OCI-LY1 (cell line): ENCODE results near the gene GSTM2.

Experiments
- H2AFZ ChIP-seq: fragments of 200-600 bp; sonication (generic), shearing (Covaris generic); 2 replicates; pipeline ENCODE4 v1.6.0; 2014; ENCODE audit warnings: antibody characterized with exemption, mild to moderate bottlenecking, low read length
- H3F3A ChIP-seq: fragments of 200-600 bp; sonication (generic), shearing (Covaris generic); 2 replicates; pipeline ENCODE4 v1.6.0; 2014; ENCODE audit warnings: mild to moderate bottlenecking, antibody characterized with exemption, low read length, moderate library complexity; ENCODE audit not compliant: insufficient read depth
- H3K27ac ChIP-seq: fragments of 200-600 bp; sonication (generic); 2 replicates; pipeline ENCODE4 v1.5.1; 2014; ENCODE audit warnings: low read length, mixed run types, mild to moderate bottlenecking, low read depth; ENCODE audit not compliant: poor library complexity, severe bottlenecking
- H3K27me3 ChIP-seq: fragments of 200-600 bp; sonication (generic); 2 replicates; pipeline ENCODE4 v1.6.0; 2014; ENCODE audit warnings: antibody characterized with exemption, mild to moderate bottlenecking, low read length, moderate library complexity; ENCODE audit not compliant: insufficient read depth
- H3K36me3 ChIP-seq: fragments of 200-600 bp; sonication (generic); 2 replicates; pipeline ENCODE4 v1.6.1; 2014; ENCODE audit warnings: mild to moderate bottlenecking, antibody characterized with exemption, low read length, moderate library complexity, mixed read lengths; ENCODE audit not compliant: insufficient read depth
- H3K4me1 ChIP-seq: fragments of 200-600 bp; sonication (generic); 2 replicates; pipeline ENCODE4 v1.5.1; 2014; ENCODE audit warnings: mild to moderate bottlenecking, low read length, moderate library complexity; ENCODE audit not compliant: insufficient read depth, severe bottlenecking
- H3K4me2 ChIP-seq: fragments of 200-600 bp; sonication (generic), shearing (Covaris generic); 2 replicates; pipeline ENCODE4 v1.6.1; 2014; ENCODE audit warnings: low read length
- H3K4me3 ChIP-seq: fragments of 200-600 bp; sonication (generic); 2 replicates; pipeline ENCODE4 v1.5.1; 2014; ENCODE audit warnings: low read length, low read depth, mild to moderate bottlenecking, mixed read lengths; ENCODE audit not compliant: poor library complexity, severe bottlenecking
- H3K79me2 ChIP-seq: fragments of 200-600 bp; shearing (Covaris generic); 2 replicates; pipeline ENCODE4 v1.6.1; 2016; ENCODE audit warnings: mixed run types, low read length, mixed read lengths; ENCODE audit not compliant: insufficient read depth
- H3K9ac ChIP-seq: fragments of 200-600 bp; sonication (generic), shearing (Covaris generic); 2 replicates; pipeline ENCODE4 v1.6.1; 2014; ENCODE audit warnings: mild to moderate bottlenecking, low read length, mixed read lengths
- H3K9me2 ChIP-seq: fragments of 200-600 bp; sonication (generic), shearing (Covaris generic); 2 replicates; pipeline ENCODE4 v1.6.1; 2014; ENCODE audit warnings: low read depth, mild to moderate bottlenecking, low read length, mixed read lengths
- H3K9me3 ChIP-seq: fragments of 200-600 bp; shearing (Covaris generic); 2 replicates; pipeline ENCODE4 v1.6.1; 2014; ENCODE audit warnings: low read length, mixed read lengths
- H4K20me1 ChIP-seq: fragments of 200-600 bp; sonication (generic), shearing (Covaris generic); 2 replicates; pipeline ENCODE4 v1.6.0; 2016; ENCODE audit warnings: mild to moderate bottlenecking, low read length; ENCODE audit not compliant: insufficient read depth
- EZH2 ChIP-seq: fragments of 200-600 bp; sonication (generic), shearing (Covaris generic); IDR thresholded peaks from 2 replicates; pipeline ENCODE4 v1.8.0; 2017; ENCODE audit warnings: borderline replicate concordance, mixed run types, mild to moderate bottlenecking, antibody characterized with exemption, low read length, moderate library complexity, mixed read lengths
- TF ChIP-seq, protein P1 (sequence below): fragments of 200-600 bp; sonication (generic), shearing (Covaris generic); IDR thresholded peaks from 2 replicates; pipeline ENCODE4 v1.5.1; 2017; ENCODE audit warnings: mild to moderate bottlenecking, antibody characterized with exemption, low read length, moderate library complexity, mixed read lengths

The GSTM2 gene

DNA sequence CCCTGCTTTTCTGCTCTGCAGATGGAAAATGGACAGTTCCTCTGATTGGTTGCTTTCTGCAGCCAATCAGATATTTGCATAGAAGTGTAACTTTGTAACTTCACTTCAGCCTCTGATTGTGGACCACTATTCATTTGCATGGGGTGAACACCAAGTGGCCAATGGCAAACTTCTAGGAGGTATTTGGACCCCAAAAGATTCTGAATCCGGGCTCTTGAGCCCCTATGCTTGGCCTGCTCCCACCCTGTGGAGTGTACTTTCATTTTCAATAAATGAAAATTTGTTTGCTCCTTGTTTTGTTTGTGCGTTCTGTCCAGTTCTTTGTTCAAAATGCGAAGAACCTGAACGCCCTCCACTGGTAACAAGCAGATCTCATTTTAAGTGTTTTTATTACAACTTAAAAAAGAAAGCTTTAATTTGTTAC is 18.4 kb upstream of the GSTM2 start:
- H3K27ac ChIP-seq, result no peak overlapping the region
- no peak overlapping the region for H3K9ac ChIP-seq
- no peak overlapping the region for H3K4me3 ChIP-seq
- H3K4me1 ChIP-seq, result peaks cover 7% of the 10 kb centered on the region
- TF ChIP-seq, protein P1, sequence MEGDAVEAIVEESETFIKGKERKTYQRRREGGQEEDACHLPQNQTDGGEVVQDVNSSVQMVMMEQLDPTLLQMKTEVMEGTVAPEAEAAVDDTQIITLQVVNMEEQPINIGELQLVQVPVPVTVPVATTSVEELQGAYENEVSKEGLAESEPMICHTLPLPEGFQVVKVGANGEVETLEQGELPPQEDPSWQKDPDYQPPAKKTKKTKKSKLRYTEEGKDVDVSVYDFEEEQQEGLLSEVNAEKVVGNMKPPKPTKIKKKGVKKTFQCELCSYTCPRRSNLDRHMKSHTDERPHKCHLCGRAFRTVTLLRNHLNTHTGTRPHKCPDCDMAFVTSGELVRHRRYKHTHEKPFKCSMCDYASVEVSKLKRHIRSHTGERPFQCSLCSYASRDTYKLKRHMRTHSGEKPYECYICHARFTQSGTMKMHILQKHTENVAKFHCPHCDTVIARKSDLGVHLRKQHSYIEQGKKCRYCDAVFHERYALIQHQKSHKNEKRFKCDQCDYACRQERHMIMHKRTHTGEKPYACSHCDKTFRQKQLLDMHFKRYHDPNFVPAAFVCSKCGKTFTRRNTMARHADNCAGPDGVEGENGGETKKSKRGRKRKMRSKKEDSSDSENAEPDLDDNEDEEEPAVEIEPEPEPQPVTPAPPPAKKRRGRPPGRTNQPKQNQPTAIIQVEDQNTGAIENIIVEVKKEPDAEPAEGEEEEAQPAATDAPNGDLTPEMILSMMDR, result peak; percentile 27; the same call in 1 of the 2 replicates
- TF ChIP-seq EZH2, result no peak
- no peak overlapping the region for H2AFZ ChIP-seq
- no peaks in the 10 kb centered on the region for H3K9me3 ChIP-seq
- no peaks in the 10 kb centered on the region for H3K79me2 ChIP-seq
- H3F3A ChIP-seq, result 0 out of 2 replicates have a peak, but pooled peaks cover 3% of the 10 kb centered on the region
- H3K36me3 ChIP-seq, result no peaks in the 10 kb centered on the region
- H3K9me2 ChIP-seq, result no peaks in the 10 kb centered on the region
- H3K27me3 ChIP-seq, result 0 out of 2 replicates have a peak, but pooled peaks cover under 1% of the 10 kb centered on the region
- H4K20me1 ChIP-seq, result no peaks in the 10 kb centered on the region
- H3K4me2 ChIP-seq, result no peak overlapping the region

DNA sequence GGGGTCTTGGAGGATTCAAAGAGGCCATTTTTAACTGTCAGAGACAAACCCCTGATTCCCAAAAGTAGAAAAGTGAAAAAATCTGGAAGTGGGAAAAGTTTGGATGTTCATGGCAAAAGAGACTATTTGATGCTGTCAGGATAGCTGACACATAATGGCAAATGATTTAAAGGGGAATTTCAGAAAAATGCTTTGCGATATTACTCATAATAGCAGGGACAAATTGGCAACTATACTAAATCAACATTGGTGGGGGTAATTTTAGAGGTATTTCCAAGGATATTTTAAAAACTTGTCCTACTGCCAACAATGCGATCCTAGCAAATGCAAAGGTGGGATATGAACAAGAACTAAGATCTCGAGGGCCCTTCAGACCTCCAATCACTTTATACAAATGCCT is 17.2 kb upstream of the GSTM2 start:
- TF ChIP-seq, protein P1, result no peak
- TF ChIP-seq EZH2, result no peak
- Histone ChIP-seq H3K36me3 (no peaks in the 10 kb centered on the region), H3K79me2 (no peaks in the 10 kb centered on the region), H3K27ac (no peak overlapping the region), H3K9me3 (no peaks in the 10 kb centered on the region), H4K20me1 (no peaks in the 10 kb centered on the region), H3K4me2 (no peak overlapping the region), H3K9ac (no peak overlapping the region), H3K4me1 (peaks cover 14% of the 10 kb centered on the region), H3K27me3 (0 out of 2 replicates have a peak, but pooled peaks cover 8% of the 10 kb centered on the region), H3F3A (0 out of 2 replicates have a peak, but pooled peaks cover 3% of the 10 kb centered on the region), H2AFZ (no peak overlapping the region), H3K9me2 (no peaks in the 10 kb centered on the region), H3K4me3 (no peak overlapping the region)

DNA sequence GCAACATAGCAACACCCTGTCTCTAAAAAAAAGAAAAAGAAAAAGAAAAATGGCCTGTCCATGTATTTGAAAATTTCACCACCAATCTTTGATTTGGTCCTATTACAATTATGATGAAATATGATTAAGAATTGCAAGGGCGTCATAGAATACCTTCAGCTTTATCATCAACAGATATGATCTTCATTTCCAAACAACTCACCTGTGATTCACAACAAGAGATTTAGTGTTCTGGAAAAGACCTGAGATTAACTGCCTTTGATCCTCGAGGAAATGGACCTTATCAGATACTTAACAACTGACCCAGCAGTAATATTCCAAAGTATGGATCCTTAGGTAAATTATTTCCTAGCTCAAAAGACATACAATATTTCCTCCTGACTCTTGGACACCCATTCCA is 15.5 kb upstream of the GSTM2 start:
- no peaks in the 10 kb centered on the region for H3K79me2 ChIP-seq
- H2AFZ ChIP-seq, result no peak overlapping the region
- no peaks in the 10 kb centered on the region for H3K9me3 ChIP-seq
- H3K9me2 ChIP-seq, result no peaks in the 10 kb centered on the region
- H3K27me3 ChIP-seq, result 0 out of 2 replicates have a peak, but pooled peaks cover 8% of the 10 kb centered on the region
- H3K4me3 ChIP-seq, result no peak overlapping the region
- 0 out of 2 replicates have a peak, but pooled peaks cover 3% of the 10 kb centered on the region for H3F3A ChIP-seq
- no peak overlapping the region for H3K27ac ChIP-seq
- H3K36me3 ChIP-seq, result no peaks in the 10 kb centered on the region
- H3K4me2 ChIP-seq, result no peak overlapping the region
- no peak for TF ChIP-seq EZH2
- TF ChIP-seq, protein P1, result no peak
- no peak overlapping the region for H3K9ac ChIP-seq
- H3K4me1 ChIP-seq, result peaks cover 20% of the 10 kb centered on the region
- no peaks in the 10 kb centered on the region for H4K20me1 ChIP-seq
